PC-9 (cell line): ENCODE measurements around the gene TUBA3E. TPM values are rescaled to one million over a fixed set of nuclear protein-coding genes. Genes with fewer than 3 reads are reported as not detected.

ENCODE experiments used
- Bru-seq: library from RNA; stranded (reverse); fragments of 400-500 nt; gene quantifications from one replicate; lab custom pipeline; 2021; lab: Mats Ljungman, UMichigan
- BruChase-seq, 2 experiments: library from RNA; stranded (reverse); fragments of 400-500 nt; gene quantifications; one replicate each; lab custom pipeline; 2021; lab: Mats Ljungman, UMichigan
- BruUV-seq: library from RNA; stranded (reverse); fragments of 400-500 nt; replicated peaks from 2 replicates; lab custom pipeline; 2021; lab: Mats Ljungman, UMichigan
- CTCF ChIA-PET: fragments of 300-600 bp; sonication (Branson Sonifier 250); formaldehyde crosslinking; loops from one replicate; lab custom pipeline; 2022; ENCODE audit warnings: antibody characterized with exemption; lab: Charles Lee
- POLR2A ChIA-PET: fragments of 300-600 bp; sonication (Branson Sonifier 250); formaldehyde crosslinking; loops from one replicate; lab custom pipeline; 2022; ENCODE audit warnings: antibody characterized with exemption; ENCODE audit not compliant: unreplicated experiment; lab: Charles Lee
- DNase-seq, 2 experiments: peaks; one replicate each; pipeline versions ENCODE4 v3.0.0 to v3.0.0-alpha.2; 2015 to 2022; ENCODE audit warnings: mixed read lengths in 1 of 2
- H2AFZ ChIP-seq: fragments of 200-600 bp; sonication (generic); 2 replicates; pipeline ENCODE4 v1.8.1; 2017; ENCODE audit warnings: antibody characterized with exemption
- H3F3A ChIP-seq: fragments of 200-600 bp; sonication (generic); 2 replicates; pipeline ENCODE4 v1.8.1; 2017; ENCODE audit warnings: antibody characterized with exemption, mild to moderate bottlenecking, low read depth; ENCODE audit not compliant: insufficient read depth
- H3K27ac ChIP-seq: fragments of 200-600 bp; sonication (generic); 2 replicates; pipeline ENCODE4 v1.6.1; 2016; ENCODE audit warnings: mixed run types
- H3K27me3 ChIP-seq: fragments of 200-600 bp; sonication (generic); 2 replicates; pipeline ENCODE4 v1.6.1; 2016; ENCODE audit warnings: low read depth, mixed run types; ENCODE audit not compliant: insufficient read depth
- H3K36me3 ChIP-seq: fragments of 200-600 bp; sonication (generic); 2 replicates; pipeline ENCODE4 v1.6.1; 2016; ENCODE audit warnings: low read depth, mixed run types
- H3K4me1 ChIP-seq: fragments of 200-600 bp; sonication (generic); replicated peaks from 2 replicates; pipeline ENCODE4 v1.6.1; 2016; ENCODE audit warnings: mixed run types; ENCODE audit not compliant: insufficient read depth
- H3K4me2 ChIP-seq: fragments of 200-600 bp; sonication (generic); 2 replicates; pipeline ENCODE4 v1.6.1; 2017; ENCODE audit warnings: mixed run types
- H3K4me3 ChIP-seq: fragments of 200-600 bp; sonication (generic); 2 replicates; pipeline ENCODE4 v1.6.1; 2016; ENCODE audit warnings: mixed run types
- H3K79me2 ChIP-seq: fragments of 200-600 bp; sonication (generic); 2 replicates; pipeline ENCODE4 v1.6.1; 2017; ENCODE audit warnings: low read depth, mixed run types
- H3K9me2 ChIP-seq: fragments of 200-600 bp; sonication (generic); 2 replicates; pipeline ENCODE4 v1.8.1; 2017; ENCODE audit warnings: mild to moderate bottlenecking; ENCODE audit not compliant: insufficient read depth
- H3K9me3 ChIP-seq: fragments of 200-600 bp; sonication (generic); 2 replicates; pipeline ENCODE4 v1.8.1; 2016; ENCODE audit warnings: low read depth; ENCODE audit not compliant: insufficient read depth
- H4K20me1 ChIP-seq: fragments of 200-600 bp; sonication (generic); 2 replicates; pipeline ENCODE4 v1.8.1; 2017; ENCODE audit not compliant: insufficient read depth
- EZH2 ChIP-seq: fragments of 200-600 bp; sonication (generic); IDR thresholded peaks from 2 replicates; pipeline ENCODE4 v1.8.0; 2017; ENCODE audit warnings: antibody characterized with exemption, low read depth
- intact Hi-C: fragments of 100-400 bp; cut with micrococcal nuclease; formaldehyde crosslinking; loops from one replicate; pipeline ENCODE4 v1.10.0; 2022; ENCODE audit not compliant: unreplicated experiment
- long read RNA-seq: library from polyadenylated mRNA; stranded (forward); transcript quantifications from one replicate; pipeline ENCODE4 v2.0.0, GENCODE V29; 2022
- total RNA-seq: library from RNA; stranded (reverse); gene quantifications from 2 replicates; pipeline ENCODE4 v1.2.3, GENCODE V29; 2021
- TF ChIP-seq, protein P1 (sequence below): fragments of 200-600 bp; sonication (generic); conservative IDR thresholded peaks from 2 replicates; pipeline ENCODE4 v1.6.1; 2017; ENCODE audit warnings: mixed run types, antibody characterized with exemption, mild to moderate bottlenecking, moderate library complexity

The TUBA3E gene
- total RNA-seq (not detected in 2 replicates), Bru-seq, nascent RNA (not detected), BruChase-seq, experiment 1, labeled RNA remaining after a 2-hour chase (not detected), BruChase-seq, experiment 2, labeled RNA remaining after a 6-hour chase (not detected)
- long read RNA-seq, result 0 reads

GRCh38 chr2:130198343-130198742, at the start of gene TUBA3E:
Gene TUBA3E (minus strand): TSS chr2:130198439. CDS start chr2:130198360, 79 bp downstream.
- no peak for TF ChIP-seq EZH2
- TF ChIP-seq, protein P1, sequence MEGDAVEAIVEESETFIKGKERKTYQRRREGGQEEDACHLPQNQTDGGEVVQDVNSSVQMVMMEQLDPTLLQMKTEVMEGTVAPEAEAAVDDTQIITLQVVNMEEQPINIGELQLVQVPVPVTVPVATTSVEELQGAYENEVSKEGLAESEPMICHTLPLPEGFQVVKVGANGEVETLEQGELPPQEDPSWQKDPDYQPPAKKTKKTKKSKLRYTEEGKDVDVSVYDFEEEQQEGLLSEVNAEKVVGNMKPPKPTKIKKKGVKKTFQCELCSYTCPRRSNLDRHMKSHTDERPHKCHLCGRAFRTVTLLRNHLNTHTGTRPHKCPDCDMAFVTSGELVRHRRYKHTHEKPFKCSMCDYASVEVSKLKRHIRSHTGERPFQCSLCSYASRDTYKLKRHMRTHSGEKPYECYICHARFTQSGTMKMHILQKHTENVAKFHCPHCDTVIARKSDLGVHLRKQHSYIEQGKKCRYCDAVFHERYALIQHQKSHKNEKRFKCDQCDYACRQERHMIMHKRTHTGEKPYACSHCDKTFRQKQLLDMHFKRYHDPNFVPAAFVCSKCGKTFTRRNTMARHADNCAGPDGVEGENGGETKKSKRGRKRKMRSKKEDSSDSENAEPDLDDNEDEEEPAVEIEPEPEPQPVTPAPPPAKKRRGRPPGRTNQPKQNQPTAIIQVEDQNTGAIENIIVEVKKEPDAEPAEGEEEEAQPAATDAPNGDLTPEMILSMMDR, result no peak
- CTCF ChIA-PET, result no interaction called here
- Histone ChIP-seq H3K9me2 (no peaks in the 10 kb centered on the region), H3K27ac (no peak within 1 kb of the TSS), H3K9me3 (no peaks in the 10 kb centered on the region), H2AFZ (no peak within 1 kb of the TSS), H3F3A (no peaks in the 10 kb centered on the region), H3K79me2 (no peaks in the 10 kb centered on the region), H3K4me3 (no peak within 1 kb of the TSS), H3K36me3 (no peaks in the 10 kb centered on the region), H4K20me1 (no peaks in the 10 kb centered on the region), H3K27me3 (no peaks in the 10 kb centered on the region), H3K4me1 (no peaks in the 10 kb centered on the region), H3K4me2 (no peak within 1 kb of the TSS)
- BruUV-seq, result no TSS peak
- intact Hi-C loops, result no loop called here
- POLR2A ChIA-PET, result no interaction called here
- no peak for DNase-seq

GRCh38 chr2:130246430-130246829, 48.2 kb upstream of the TUBA3E start:
- Histone ChIP-seq H3K27ac (no peak overlapping the region), H3F3A (peaks cover 3% of the 10 kb centered on the region), H4K20me1 (no peaks in the 10 kb centered on the region), H3K27me3 (0 out of 2 replicates have a peak, but pooled peaks cover 2% of the 10 kb centered on the region), H3K36me3 (no peaks in the 10 kb centered on the region), H3K79me2 (no peaks in the 10 kb centered on the region), H2AFZ (no peak overlapping the region), H3K9me2 (no peaks in the 10 kb centered on the region), H3K4me2 (no peak overlapping the region), H3K4me1 (peaks cover 3% of the 10 kb centered on the region; the same call in 1 of the 2 replicates), H3K9me3 (no peaks in the 10 kb centered on the region), H3K4me3 (no peak overlapping the region)
- ChIA-PET POLR2A (no interaction called here), CTCF (no interaction called here)
- DNase-seq, result no peak
- no TSS peak for BruUV-seq
- TF ChIP-seq, protein P1, result no peak
- TF ChIP-seq EZH2, result no peak
- intact Hi-C loops, result no loop called here

DNA sequence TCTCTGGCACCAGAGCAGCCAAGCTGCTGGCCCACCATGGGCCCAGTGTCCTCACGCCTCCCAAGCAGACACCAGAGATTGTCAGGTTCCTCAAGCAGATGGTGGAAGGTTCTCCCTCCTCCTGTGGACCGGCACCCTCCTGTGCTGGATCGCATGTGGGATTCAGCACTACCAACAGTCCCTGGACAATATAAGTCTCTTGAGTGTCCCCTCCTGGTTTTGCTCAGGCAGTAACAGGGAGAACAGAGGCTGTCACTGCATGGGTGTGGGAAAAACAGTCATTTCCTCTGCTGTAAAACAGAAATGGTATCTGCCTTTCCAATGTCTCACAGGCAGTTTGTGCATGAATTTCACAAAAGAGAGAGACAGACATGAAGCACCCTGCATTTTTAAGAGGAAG, 47.7 kb upstream of the TUBA3E start:
- ChIA-PET CTCF (no interaction called here), POLR2A (no interaction called here)
- Histone ChIP-seq H3K9me2 (no peaks in the 10 kb centered on the region), H3K4me2 (no peak overlapping the region), H3K4me1 (peaks cover 6% of the 10 kb centered on the region; the same call in 1 of the 2 replicates), H3K27ac (no peak overlapping the region), H3K9me3 (no peaks in the 10 kb centered on the region), H2AFZ (no peak overlapping the region), H3K27me3 (0 out of 2 replicates have a peak, but pooled peaks cover 2% of the 10 kb centered on the region), H3K36me3 (no peaks in the 10 kb centered on the region), H3F3A (peaks cover 6% of the 10 kb centered on the region), H3K4me3 (no peak overlapping the region), H4K20me1 (no peaks in the 10 kb centered on the region), H3K79me2 (no peaks in the 10 kb centered on the region)
- TF ChIP-seq EZH2, result no peak
- TF ChIP-seq, protein P1, result no peak
- intact Hi-C loops, result no loop called here
- DNase-seq, result no peak
- BruUV-seq, result no TSS peak
